Measurements from ENCODE around the gene RERG.

Gene RERG

GRCh38 chr12:15220451-15220850, 766 bp downstream of the RERG start:
- no peak for DNase-seq

- no peak for DNase-seq
These were observed 2.4 kb downstream of the RERG start for GRCh38 chr12:15218794-15219193.

- no peak for DNase-seq
These were observed 5.0 kb downstream of the RERG start for GRCh38 chr12:15216036-15216889.

- no peak for DNase-seq
These were observed 6.2 kb downstream of the RERG start for GRCh38 chr12:15214851-15215601.

- DNase-seq = no peak
These were observed 8.3 kb downstream of the RERG start for GRCh38 chr12:15212930-15213329.

- DNase-seq = no peak
These were observed 11.4 kb downstream of the RERG start for GRCh38 chr12:15209782-15210181.

GRCh38 chr12:15208871-15209656, 12.2 kb downstream of the RERG start:
- no peak for DNase-seq

- DNase-seq = no peak
These were observed 13.1 kb downstream of the RERG start for GRCh38 chr12:15208140-15208539.

GRCh38 chr12:15206831-15207389, 14.3 kb downstream of the RERG start:
- DNase-seq = no peak

GRCh38 chr12:15206338-15206737, 14.9 kb downstream of the RERG start:
- no peak for DNase-seq

GRCh38 chr12:15205341-15206010, 15.7 kb downstream of the RERG start:
- no peak for DNase-seq

GRCh38 chr12:15201456-15201855, 19.8 kb downstream of the RERG start:
- no peak for DNase-seq

GRCh38 chr12:15201056-15201455, 20.2 kb downstream of the RERG start:
- DNase-seq = no peak

- no peak for DNase-seq
These were observed 20.6 kb downstream of the RERG start for GRCh38 chr12:15200641-15201040.

GRCh38 chr12:15199930-15200329, 21.3 kb downstream of the RERG start:
- DNase-seq = no peak

- no peak for DNase-seq
These were observed 24.3 kb downstream of the RERG start for GRCh38 chr12:15196678-15197505.

GRCh38 chr12:15196221-15196620, 25.0 kb downstream of the RERG start:
- DNase-seq = no peak

GRCh38 chr12:15194456-15195368, 26.5 kb downstream of the RERG start:
- no peak for DNase-seq

GRCh38 chr12:15193946-15194345, 27.3 kb downstream of the RERG start:
- no peak for DNase-seq

Measured in amygdala (tissue), 56 donors.